WERI-Rb-1 (cell line): ENCODE data around the gene PRTG.

Experiments used
- DNase-seq: peaks from one replicate; pipeline ENCODE4 v3.0.0-alpha.2; 2020
- H3K27ac ChIP-seq: fragments of 250-450 bp; sonication (Bioruptor Pico); 2 replicates; pipeline ENCODE4 v1.5.1; 2020; ENCODE audit warnings: mild to moderate bottlenecking, moderate library complexity
- H3K27me3 ChIP-seq: fragments of 250-450 bp; sonication (Bioruptor Pico); 2 replicates; pipeline ENCODE4 v1.5.1; 2021; ENCODE audit warnings: mild to moderate bottlenecking, low read depth, moderate library complexity; ENCODE audit not compliant: insufficient read depth, severe bottlenecking
- H3K36me3 ChIP-seq: fragments of 250-450 bp; sonication (Bioruptor Pico); 2 replicates; pipeline ENCODE4 v1.5.1; 2020; ENCODE audit warnings: mild to moderate bottlenecking, moderate library complexity
- H3K4me3 ChIP-seq: 2 replicates; pipeline ENCODE4 v1.5.1; 2011; ENCODE audit warnings: low read depth, mild to moderate bottlenecking, control low read depth, low read length
- H3K9me3 ChIP-seq: fragments of 250-450 bp; sonication (Bioruptor Pico); 2 replicates; pipeline ENCODE4 v1.5.1; 2021; ENCODE audit warnings: mild to moderate bottlenecking, moderate library complexity; ENCODE audit not compliant: severe bottlenecking
- CTCF ChIP-seq: IDR thresholded peaks from 2 replicates; pipeline ENCODE4 v1.5.1; 2011; ENCODE audit warnings: low read depth, mild to moderate bottlenecking, control low read depth, inconsistent platforms, low read length

Gene PRTG

DNA sequence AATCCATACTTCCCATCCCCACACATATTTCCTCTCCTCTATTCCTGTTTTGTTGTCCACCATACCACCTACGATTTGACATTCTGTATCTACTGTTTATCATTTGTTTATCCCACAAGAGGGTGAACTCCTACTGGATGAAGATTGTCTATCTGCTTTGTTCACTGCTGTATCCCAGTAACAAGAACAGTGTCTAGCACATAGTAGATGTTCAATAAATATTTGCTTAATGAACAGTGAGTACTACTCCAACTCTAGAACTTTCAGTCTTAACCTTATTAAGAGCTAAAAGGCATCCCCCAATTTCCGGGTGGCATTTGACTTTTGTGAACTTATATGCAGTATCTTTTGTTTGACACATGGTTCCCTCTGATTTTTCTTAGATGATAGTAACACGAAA, 156.1 kb downstream of the PRTG start:
- Histone ChIP-seq H3K27ac (no peak overlapping the region), H3K36me3 (peaks cover 3% of the 10 kb centered on the region), H3K4me3 (0 out of 2 replicates have a peak overlapping the region, but pooled peaks have one; percentile 88), H3K9me3 (peaks cover 5% of the 10 kb centered on the region), H3K27me3 (no peaks in the 10 kb centered on the region)
- no peak for TF ChIP-seq CTCF
- no peak for DNase-seq

DNA sequence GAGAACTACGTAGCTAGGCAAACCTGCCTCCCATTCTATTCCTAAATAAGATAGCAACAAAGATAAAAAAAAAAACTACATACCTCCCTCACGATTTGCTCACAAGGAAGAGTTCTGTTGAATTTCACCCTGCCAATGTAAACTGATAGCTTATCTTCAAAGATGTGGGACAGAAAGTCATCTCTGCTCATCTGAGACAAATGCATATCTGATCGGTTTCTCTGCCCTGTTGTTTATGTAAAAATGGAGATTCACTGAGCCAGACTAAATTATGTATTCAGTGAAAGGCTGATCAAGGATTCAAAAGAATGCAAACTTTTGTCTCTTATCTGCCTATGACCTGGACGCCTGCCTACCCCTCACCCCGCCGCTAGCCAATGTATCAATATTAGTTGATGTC, 166.0 kb downstream of the PRTG start:
- H3K27me3 ChIP-seq, result no peaks in the 10 kb centered on the region
- no peak for DNase-seq
- TF ChIP-seq CTCF, result no peak
- no peaks in the 10 kb centered on the region for H3K9me3 ChIP-seq
- H3K36me3 ChIP-seq, result no peaks in the 10 kb centered on the region
- H3K27ac ChIP-seq, result no peak overlapping the region
- H3K4me3 ChIP-seq, result no peak overlapping the region

DNA sequence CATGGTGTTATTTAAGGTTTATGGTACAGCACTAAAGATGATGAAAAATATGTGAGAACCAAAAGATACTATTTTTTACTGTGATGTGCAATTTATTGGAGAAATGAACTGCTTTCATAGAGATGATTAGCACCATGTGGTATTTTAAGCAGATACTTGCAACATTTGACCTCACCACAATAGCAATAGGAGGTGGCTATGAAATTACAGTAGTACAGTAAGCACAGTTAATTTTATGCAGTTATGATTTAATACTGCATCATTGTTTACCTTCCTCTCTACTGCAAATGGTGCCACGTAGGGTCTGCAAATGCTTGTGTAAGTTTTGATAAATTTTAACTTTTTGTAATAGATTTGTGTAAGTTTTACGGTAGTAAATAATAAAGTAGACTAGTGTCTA, 168.9 kb downstream of the PRTG start:
- Histone ChIP-seq H3K4me3 (no peak overlapping the region), H3K36me3 (no peaks in the 10 kb centered on the region), H3K9me3 (no peaks in the 10 kb centered on the region), H3K27me3 (no peaks in the 10 kb centered on the region), H3K27ac (no peak overlapping the region)
- TF ChIP-seq CTCF, result no peak
- DNase-seq, result no peak

- Histone ChIP-seq H3K36me3 (no peaks in the 10 kb centered on the region), H3K4me3 (no peak overlapping the region), H3K27ac (no peak overlapping the region), H3K27me3 (no peaks in the 10 kb centered on the region), H3K9me3 (no peaks in the 10 kb centered on the region)
- no peak for TF ChIP-seq CTCF
- DNase-seq, result no peak
Measured at GRCh38 chr15:55573224-55573623, 169.7 kb downstream of the PRTG start.

DNA sequence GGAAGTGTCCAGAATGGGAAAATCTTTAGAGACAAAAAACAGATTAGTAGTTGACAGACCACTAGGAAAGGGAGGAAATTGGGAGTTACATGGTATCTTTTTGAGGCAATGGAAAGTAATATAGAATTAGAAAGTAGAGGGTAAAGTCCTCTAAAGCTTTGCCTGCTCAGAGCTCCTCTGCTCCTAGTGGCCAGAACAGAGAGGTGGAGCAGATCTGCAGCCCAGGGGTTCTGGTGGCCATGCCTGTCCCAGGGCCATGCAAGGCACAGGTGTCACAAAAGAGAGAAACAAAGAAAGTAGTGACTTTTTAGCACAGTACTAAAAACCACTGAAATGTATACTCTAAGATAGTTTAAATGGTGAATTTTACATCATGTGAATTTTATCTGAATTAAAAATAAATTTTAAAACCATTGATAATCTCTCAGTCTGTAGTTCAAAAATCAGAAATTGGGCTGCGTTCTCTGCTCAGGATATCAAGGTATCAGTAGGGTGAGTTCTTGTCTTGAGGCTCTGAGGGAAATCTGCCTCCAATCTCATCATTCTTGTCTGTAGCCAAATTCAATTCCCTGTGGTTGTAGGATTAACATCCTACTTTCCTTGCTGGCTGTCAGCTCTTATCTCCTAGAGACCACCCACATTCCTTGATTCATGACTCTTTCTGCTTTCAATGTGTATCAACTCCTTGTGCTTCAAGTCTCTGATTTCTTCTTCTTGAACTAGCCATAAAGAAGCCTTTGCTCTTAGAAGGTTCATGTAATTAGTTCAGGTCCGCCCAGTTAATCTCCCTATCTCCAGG, 178.4 kb downstream of the PRTG start:
- Histone ChIP-seq H3K4me3 (no peak overlapping the region), H3K27ac (no peak overlapping the region), H3K36me3 (no peaks in the 10 kb centered on the region), H3K27me3 (no peaks in the 10 kb centered on the region), H3K9me3 (no peaks in the 10 kb centered on the region)
- peak; percentile 39 for TF ChIP-seq CTCF
- DNase-seq, result no peak

DNA sequence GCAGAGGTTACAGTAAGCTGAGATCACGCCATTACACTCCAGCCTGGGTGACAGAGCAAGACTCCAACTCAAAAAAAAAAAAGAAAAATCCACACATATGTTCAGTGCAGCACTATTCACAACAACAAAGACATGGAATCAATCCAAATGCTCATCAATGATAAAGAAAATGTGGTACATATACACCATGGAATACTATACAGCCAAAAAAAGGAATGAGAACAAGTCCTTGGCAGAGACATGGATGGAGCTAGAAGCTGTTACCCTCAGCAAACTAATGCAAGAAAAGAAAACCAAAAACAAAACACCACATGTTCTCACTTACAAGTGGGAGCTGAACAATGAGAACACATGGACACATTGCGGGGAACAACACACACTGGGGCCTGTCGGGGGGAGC, 180.4 kb downstream of the PRTG start:
- Histone ChIP-seq H3K27me3 (no peaks in the 10 kb centered on the region), H3K9me3 (no peaks in the 10 kb centered on the region), H3K4me3 (no peak overlapping the region), H3K27ac (no peak overlapping the region), H3K36me3 (no peaks in the 10 kb centered on the region)
- TF ChIP-seq CTCF, result no peak
- no peak for DNase-seq
